GM21447 (cell line): ENCODE measurements around the gene PAX3.

Experiments
- ATAC-seq: cut with Tn5 transposase; IDR thresholded peaks from one replicate; pipeline ENCODE4 v1.9.1; 2021; ENCODE audit not compliant: unreplicated experiment

PAX3 gene

DNA sequence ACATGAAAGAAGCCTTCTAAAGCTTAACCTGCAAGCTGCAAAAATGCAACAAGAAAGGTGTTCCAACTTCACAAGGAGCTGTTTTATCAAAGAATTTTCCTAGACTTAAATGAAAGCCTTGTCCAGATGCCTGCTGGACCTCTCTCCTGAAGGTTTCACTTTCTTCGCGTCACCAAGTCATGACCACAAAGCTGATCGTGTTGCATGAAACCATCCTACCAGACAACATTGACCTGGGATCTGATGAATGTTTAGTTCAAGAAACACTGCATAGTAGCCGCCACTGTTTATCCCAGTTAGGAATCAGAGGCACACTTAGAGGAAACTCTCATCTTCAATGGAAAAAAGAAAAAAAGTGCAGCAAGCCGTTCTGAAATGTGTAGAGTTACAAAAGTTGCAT lies 26.9 kb downstream of the PAX3 start:
- no peak for ATAC-seq

DNA sequence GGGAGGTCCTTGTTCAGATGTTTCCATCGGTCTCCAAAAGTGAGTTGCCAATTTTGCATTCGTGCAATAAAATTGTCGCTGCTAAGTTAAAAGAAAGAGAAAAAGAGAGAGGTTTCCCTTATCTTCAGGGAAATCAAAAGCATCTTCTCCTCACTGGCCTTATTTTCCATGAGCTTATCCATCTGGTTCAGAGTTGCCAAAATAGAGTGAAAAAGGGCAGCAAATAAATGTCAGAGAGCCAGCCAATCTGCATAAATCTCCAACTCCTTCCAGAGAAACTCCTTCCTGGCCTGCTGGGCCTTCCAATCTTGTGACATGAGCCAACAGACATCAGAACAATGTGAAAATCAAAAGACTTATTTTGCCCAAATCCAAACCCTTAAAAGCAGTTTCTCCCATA lies 28.4 kb downstream of the PAX3 start:
- ATAC-seq, result no peak

DNA sequence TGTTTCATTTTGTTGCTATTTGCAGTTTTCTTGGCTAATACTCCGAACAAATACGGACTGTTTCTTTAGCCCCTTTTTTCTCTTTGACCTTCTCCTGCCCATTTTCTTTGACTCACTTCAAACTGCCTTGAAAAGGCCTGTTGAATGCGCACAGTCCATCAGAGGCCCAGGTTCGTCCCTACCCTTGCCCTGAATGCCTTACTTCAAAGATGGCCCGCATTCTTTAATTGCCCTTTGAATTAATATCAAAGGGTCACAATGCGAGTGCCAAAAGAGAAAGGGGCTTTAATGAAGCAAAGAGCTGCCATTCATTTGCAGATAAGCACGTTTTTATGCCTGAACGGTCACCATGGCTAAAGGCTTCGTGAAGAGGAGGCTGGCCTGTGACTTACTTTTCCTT lies 29.7 kb downstream of the PAX3 start:
- no peak for ATAC-seq

DNA sequence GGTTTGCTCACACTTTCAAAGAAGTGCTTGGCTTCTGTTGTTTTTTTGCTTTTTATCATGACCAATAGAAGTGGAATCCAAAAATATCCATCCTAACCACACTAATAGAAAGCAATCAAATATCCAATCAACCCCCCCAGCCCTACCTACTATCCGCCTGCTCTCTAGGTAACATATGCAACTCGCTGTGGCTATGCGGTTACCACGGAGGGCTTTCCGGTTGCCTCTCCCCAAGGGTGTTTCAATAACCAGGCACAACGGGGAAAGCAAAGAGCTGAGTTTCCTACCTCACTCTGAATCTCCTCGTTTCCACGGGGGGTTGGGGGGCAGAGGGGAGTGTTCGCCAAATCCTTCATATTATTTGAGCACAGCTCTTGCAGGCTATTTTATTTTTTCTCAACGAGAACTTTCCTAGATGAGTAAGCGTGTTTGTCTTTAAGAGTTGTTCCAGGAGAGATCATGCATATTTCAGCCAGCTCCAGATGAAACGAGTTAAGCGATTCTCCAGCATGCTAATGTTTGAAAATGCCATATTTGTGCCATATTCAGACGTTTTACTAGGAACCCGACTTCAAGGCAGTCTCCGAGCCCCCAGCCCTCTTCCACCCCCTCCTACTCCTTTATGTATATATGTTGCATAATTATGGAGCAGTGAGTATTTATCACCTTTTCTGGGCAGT lies 30.3 kb downstream of the PAX3 start:
- no peak for ATAC-seq

DNA sequence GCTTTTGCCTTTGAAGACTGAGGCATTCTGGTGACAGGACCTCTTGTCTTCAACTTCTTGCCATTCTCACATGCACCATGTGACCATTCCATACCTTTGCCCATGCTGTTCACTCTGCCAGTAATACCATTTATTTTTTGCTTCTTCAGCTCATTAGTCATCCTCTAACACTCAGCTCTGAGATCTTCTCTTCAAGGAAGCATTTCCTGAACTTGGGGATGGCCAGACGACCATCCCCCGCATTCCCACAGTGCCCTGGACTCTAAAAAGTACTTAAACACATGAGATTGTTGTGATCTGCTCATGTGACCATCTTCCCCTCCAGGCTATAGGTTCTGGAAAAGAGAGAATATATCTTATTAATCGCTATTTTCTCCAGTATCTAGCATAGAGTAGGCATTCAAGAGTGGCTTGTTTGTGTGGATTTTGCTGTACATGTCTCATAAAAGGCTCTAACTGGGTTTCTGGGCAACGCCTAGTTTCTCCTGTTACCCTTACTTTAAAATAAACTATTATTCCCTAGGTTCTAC lies 33.9 kb downstream of the PAX3 start:
- ATAC-seq, result no peak

DNA sequence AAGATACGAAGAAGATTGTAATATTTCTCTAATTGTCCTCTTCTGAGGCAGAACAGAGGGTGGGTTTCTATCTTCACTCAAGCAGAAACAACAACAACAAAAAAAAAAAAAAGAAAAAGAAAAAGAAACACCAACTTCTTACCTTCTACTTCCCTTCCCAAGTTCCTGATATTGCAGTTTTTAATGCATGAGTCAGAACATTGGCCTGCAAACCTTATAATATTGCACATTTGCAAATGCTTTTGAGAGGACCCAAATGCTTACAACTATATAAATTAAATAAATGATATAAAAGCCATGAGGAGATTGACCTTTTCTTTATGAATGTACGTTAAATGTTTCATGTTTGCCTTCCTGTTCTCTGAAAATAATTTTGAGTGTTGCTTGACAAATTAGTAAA lies 37.3 kb downstream of the PAX3 start:
- no peak for ATAC-seq

DNA sequence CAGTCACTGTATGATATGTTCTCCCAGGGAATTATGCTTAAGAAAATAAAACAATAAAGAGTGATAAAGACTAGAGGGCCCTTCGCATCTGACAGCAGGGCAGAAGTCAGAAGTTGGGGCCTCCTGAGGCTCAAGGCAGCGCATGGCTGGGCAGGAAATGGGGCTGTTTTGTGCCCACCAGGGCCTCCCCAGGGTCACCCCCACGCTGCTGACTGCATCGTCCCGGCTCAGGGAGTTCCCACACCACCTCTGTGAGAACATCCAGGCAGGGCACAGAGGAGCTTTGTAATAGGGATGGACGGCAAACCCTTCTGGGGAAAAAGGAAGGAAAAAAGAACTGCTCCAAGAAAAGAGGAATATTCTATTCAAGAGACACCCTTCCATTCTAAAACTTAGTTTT lies 41.2 kb downstream of the PAX3 start:
- ATAC-seq, result no peak

DNA sequence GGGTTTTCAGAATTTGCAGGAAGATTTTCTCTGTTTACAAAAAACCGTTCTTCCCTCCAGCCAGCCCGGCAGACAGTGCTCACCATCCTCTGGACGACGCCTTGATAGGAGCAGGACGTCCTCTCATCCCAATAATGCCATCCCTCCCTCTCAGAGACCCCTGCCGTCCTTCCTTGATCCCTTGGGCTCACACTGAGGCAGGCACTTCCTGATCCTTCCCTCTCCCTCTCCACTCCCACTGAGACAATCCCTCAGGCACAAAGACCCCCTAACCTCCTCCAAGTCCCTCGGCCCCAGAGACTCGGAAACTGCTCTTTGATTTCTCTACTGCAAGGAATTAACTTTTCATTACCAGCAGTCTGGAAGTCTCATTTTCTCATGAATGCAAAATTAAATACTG lies 42.5 kb downstream of the PAX3 start:
- no peak for ATAC-seq

DNA sequence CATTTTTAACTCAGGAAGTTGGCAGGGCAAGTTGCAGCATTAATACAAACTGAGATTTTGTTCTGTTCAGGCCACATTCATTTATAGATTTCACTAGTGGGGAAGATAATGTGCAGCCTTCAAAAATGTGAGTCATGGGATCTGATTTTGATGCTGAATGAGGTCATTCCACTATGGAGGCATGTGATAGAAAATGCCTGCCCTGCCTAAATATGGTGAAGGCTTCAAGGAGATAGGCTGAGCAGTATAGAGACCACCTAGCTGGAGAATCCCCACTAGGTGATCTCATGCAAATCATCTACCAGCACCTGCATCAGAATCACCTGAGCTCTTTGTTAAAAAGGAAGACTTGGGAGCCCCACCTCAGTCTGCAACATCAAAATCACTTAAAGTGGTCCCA lies 43.7 kb downstream of the PAX3 start:
- ATAC-seq, result no peak

DNA sequence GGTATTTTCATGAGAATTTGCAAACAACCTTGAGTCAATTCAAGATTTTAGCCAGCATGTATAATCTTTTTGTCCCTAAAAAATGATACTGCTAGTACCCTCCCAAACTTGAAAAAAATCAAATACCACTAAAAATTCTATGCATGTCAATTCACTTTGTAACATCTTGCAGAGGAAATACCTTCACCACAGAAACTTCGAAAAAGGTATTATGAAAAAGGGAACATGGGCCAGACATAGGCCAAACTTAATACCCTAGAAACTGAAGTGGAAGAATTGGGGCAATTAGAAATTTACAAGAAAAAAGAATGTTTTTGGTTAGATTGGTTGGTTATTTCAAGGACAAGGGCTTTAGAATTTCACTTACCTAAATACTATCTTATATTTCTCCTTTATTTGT lies 48.5 kb downstream of the PAX3 start:
- no peak for ATAC-seq

DNA sequence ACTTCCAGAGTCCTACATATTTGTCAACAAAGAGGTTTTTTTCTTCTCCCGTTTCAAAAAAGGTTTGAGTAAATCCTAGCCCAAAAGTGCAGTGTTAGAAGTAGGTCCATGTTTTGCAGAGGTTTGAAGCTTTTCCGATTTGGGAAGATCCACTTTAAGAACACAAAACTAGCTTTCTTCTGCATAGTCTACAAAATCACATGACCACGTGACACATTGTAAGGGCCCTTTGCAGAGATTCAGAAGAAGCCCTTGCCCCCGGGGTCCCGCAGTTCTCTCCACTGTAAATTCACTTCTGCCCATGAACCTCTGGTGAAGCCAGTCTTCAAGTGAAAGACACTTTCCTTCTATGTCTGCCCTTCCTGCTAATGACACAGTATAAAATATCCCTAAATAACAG lies 49.4 kb downstream of the PAX3 start:
- no peak for ATAC-seq

DNA sequence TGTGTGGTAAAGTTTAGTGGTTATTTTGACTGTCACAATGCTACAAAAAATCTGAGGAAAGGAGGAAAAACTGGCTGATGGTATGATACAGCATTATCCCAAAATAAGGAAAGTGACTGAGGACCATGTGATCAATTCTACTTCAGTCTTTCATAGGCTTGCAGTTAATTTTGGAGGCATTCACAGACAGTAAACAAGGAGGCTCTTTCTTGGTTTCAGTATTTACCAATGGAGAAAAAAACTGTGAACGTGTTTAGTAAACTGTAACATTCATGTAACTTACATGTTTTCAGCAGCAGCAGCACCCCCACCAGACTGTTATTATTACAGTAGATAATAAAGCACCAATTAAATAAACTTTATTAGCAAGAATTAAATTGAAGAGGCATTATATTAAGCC lies 50.0 kb downstream of the PAX3 start:
- no peak for ATAC-seq

DNA sequence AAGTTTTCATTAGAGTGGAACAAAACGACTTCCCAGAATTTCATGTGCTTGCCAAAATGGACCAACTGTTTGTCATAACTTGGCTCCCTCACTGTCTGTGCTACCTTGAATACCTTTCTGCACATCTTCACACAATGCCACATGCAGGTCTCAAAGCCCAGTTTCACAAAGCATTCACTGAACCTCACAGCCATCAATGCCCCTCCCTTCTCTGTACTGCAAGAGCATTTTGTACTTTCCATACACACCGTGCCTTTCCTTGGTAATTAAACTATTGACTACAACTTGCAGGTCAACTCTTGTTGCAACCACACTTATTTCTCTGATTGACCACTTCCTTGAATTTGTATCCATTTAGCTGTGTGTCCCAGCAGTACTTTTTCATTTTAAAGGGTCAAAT lies 50.5 kb downstream of the PAX3 start:
- ATAC-seq, result no peak

DNA sequence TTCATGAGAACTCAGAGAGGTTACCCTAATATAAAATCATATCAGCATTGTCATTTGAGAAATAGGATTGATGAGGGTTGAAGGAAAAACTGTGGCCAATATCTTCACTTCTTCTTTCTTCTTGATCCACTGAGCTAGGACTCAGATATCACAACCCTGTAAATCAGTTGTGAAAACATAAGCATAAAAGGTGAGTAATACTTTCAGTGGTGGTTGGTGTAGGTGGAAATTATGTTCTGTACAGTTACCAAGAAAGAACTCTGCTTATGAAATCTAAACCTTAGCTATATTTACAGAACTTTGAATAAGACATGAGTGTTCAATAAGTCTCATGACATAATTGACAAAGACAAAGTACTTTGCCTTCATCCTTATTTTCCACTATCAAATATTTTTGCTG lies 56.3 kb downstream of the PAX3 start:
- no peak for ATAC-seq

DNA sequence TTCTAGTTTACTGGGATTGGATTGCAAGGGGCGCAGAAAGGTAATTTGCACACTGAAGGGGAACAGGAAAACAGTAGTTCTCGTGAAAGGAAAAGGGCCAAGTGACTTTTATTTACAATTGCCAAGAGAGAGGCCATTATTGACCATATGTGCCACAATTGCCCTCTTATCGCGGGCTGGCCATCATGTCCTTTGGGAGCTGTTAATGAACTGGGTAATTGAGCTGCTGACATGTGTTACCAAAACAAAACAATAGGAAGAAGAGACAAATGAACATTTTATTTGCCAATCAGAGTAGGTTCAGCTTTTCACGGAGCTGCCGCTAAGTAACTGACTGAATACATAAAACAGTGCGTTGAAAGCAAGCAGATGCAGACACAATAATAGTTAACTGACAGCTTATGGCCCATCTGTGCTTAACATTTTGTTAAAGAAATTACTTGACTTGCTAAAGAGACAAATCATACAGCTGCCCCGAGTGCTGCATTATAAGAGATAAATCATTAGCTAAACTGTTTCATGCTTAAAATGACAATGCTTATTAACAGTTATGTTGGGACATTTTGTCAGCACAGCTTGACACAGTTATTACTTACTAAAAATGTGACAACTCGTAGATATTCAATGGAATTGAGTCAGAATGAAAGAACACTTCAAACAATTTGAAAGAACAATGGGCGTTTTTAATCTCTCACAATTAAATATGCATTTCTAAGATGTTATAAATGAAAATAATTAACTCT lies 57.5 kb downstream of the PAX3 start:
- no peak for ATAC-seq

DNA sequence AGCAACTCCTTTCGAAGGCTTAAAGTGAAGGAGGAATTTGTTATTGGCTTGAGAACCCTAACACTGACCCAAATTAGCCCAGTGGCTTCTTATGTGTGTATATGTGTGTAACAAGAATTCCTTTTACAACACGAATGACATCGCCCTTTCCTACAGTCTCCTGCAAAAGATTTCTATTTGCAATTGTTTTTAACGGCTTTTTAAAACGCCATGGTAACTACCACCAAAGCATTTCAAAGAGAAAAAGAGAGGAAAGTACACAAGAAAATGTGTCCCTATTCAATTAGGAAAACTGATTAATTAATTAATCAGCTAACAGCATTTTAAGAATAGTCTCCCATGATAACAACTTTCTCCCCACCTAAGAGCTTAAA lies 58.1 kb downstream of the PAX3 start:
- ATAC-seq, result no peak

DNA sequence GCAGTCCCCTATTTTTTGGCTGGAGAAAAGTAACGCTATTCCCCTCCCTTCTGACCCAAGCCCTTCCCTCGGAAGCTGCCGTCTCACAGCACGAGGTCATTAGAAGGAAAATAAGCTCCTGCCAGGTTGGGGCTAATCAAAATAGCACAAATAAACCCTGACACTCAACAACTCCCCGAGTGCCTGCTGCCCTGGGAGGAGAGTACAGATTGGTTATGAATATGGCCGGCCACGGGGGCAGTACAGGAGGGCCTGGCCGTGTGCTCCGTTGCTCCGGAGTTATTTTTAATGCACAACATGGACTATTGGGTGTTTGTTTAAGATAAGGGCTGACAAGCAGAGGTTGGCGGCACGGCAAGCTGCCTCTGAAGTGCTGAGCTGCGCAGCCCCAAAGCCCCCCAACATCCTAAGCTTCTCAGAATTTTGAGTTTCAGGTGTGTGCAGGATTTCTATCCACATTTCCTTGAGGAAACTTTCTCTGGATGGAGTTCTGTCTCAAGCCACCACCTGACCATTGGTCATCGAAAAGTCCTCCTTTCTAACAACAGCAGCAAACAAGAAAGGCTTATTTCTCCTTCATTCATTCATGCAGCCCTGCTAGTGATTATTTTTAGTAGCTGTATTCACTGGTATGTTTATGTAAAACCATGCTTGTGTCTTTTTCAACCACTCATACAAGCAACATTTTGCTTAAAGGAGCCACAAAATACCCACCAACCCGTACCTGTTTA lies 58.7 kb downstream of the PAX3 start:
- ATAC-seq, result no peak

DNA sequence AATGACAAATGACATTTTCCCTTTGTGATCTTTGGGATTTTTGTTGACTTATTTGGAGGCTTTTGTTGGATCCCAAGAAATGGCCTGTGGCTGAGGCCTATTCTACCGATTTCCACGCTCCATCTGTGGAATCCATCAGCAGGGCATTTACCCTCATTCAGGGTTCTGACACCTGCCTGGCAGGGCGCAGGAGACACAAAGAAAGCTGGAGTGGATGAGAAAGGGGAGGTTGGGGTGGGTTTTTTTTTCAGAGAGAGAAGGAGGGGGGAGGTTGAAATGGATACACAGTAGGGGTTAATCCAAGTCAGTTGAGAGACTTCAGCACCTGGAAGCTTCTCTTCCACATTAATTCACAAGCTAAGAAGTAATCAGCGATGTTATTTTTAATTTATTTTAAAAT lies 59.7 kb downstream of the PAX3 start:
- no peak for ATAC-seq

DNA sequence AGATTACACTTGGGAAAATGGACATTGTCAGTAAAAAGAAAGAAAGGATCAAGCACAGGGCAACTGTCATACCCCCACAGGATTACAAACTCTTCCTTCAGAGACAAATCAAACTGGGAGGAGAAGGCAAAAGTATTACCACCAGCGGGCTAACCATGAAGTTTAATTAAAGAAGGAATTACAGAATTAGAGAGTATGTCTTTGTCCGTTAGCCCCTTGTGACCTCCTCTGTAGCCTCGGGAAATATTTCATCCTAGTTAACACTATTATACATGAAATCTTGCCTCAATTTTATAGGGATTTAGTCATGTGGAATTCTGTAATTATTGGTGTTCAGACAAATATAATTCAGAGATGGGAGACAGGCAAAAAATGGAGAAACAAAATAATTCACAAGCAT lies 60.7 kb downstream of the PAX3 start:
- no peak for ATAC-seq

DNA sequence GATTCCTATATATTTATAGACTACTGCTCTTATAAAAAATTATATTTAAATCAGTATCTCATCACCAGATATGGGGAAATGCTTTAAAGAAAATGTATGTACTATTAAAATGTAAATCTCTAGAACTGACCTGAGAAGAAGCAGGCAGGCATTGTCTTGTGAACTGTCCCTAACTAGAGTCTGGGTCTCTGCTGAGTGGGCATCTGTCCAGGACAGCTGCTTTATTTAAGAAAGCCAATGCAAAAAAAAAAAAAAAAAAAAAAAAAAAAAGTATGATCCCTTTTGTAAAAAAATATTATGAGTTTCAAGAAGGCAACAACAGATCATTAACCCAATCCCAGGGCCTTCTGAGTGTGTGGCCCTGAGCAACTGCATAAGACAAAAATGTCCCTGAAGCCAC lies 66.0 kb downstream of the PAX3 start:
- ATAC-seq, result no peak

DNA sequence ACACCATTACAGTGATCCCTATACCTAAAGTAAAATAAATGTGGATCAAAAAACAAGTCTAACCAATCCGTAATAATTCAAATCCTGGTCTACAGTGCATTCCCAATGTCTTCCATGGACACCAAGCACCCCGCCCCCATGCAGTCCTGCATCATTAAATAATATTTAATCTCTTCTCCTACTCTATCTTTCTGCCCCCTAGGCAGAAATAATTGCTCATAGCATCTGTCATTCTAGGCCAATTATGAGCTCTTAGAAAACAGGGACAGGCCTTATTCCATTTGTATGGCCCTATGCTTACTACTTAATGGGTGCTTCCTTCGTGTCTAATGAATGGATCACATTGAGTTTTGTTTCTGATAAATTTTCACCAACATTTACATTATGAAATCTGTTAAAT lies 66.4 kb downstream of the PAX3 start:
- no peak for ATAC-seq

DNA sequence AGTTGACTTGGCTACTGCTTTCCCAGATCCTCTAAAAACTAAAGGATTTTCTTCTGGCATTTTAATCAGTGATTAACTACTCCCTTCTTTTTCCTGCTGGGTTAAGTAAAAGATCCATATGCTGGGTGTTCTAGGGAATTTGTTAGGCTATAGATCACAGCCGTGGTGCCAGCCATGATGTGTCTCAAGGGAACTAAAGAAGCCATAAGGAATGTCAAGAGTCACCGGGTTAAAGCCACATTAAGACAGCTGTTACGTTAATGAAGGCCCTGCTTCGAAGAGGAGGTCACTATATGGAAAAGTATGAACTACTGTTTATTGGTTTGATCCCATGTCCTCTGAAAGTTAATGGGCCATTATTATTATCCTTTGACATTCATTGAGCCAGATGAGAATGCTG lies 70.7 kb downstream of the PAX3 start:
- ATAC-seq, result no peak
